HG02870 (cell line): ENCODE data around the gene TUSC2.
"Not testable (repeated sequence)": the region's sequence is repeated elsewhere in the genome, so short reads cannot be mapped to it uniquely, and the experiment has no call there.

Experiments
- ATAC-seq: cut with Tn5 transposase; IDR thresholded peaks from one replicate; pipeline ENCODE4 v1.9.1; 2021; ENCODE audit warnings: mild to moderate bottlenecking, moderate library complexity; ENCODE audit not compliant: unreplicated experiment

The TUSC2 gene

DNA sequence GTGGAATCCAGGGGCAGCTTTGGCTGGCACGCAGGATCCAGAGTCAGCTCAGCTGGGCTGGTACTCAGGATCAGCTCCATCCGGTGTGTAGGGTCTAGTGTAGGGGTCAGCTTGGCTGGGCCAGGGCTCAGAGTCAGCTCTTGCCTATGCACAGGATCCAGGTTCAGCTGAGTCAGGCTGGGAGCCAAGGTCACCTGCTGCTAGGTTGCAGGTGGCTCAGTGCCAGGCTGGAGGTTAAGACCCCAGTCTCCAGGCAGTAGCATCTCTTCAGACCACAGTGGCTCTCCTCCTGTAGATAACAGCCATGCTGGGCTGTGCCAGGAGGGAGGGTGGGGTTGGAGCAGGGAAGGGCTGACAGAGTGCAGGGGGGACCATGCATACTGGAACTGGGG lies 30.6 kb downstream of the TUSC2 start:
- ATAC-seq: no peak

DNA sequence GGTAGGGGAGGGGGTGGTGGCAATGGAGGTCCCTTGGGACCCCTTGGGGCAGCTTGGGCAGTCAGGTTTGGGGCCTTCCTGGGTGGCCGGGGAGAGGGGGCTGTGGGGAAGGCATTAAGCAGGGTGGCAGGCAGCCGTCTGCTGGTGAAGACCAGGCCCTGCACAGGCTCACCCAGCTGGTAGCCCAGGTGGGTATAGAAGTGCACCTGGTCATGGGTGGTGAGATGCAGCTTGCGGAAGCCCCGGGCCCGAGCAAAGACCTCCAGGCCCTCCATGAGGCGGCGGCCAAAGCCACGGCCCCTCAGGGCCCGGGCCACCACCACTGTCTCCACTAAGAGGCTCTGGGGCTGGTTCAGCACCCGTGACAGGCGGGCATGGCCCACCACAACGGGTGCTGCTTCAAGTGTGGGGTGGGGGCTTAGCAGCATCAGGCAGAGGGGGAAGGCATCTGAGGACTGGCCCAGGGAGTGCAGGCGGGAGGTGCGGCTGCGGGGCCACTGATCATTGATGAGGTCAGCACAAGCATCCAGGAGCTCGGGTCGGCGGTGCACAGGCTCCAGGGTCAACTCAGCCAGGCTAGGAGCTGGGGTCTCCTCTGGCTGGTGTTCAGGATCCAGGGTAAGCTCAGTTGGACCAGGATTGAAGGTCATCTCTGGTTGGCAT lies 31.2 kb downstream of the TUSC2 start:
- ATAC-seq: no peak

GRCh38 chr3:50295553-50296431 lies 32.2 kb downstream of the TUSC2 start:
- ATAC-seq: no peak

- no peak for ATAC-seq
Observed at GRCh38 chr3:50294492-50295403, 33.3 kb downstream of the TUSC2 start.

- ATAC-seq: no peak
Observed at GRCh38 chr3:50294089-50294488, 33.9 kb downstream of the TUSC2 start.

GRCh38 chr3:50293079-50293801 lies 34.8 kb downstream of the TUSC2 start:
- no peak for ATAC-seq

- peak; percentile 95 for ATAC-seq
Observed at GRCh38 chr3:50292159-50293078, 35.6 kb downstream of the TUSC2 start, which contains the start of gene IFRD2. Gene IFRD2 (minus strand): TSS chr3:50292429. CDS start chr3:50292274, 155 bp downstream.

DNA sequence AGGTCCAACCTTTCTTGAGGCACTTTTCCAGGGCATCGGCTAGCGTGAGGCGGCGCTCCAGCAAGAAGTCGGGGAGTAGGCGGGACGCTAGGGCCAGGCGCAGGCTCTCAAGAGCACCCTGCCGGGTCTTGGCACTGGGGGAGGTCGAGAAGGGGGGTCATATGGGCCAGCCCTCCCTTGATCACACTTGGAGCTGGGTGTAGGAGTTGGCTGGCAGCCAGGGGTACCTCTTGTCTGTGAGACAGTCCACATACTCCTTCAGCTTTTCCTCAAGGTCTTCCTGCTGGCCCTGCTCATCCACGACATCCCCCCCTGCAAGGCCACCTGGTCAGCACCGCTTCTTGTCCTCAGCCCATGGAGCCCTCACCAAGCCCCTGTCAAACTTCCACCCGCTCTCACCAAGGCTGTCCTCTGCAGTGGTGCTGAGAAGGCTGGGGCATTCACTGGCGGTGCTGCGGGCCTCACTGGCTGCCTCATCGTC lies 37.8 kb downstream of the TUSC2 start:
- ATAC-seq: no peak

GRCh38 chr3:50289130-50289529 lies 38.9 kb downstream of the TUSC2 start:
- ATAC-seq: no peak

DNA sequence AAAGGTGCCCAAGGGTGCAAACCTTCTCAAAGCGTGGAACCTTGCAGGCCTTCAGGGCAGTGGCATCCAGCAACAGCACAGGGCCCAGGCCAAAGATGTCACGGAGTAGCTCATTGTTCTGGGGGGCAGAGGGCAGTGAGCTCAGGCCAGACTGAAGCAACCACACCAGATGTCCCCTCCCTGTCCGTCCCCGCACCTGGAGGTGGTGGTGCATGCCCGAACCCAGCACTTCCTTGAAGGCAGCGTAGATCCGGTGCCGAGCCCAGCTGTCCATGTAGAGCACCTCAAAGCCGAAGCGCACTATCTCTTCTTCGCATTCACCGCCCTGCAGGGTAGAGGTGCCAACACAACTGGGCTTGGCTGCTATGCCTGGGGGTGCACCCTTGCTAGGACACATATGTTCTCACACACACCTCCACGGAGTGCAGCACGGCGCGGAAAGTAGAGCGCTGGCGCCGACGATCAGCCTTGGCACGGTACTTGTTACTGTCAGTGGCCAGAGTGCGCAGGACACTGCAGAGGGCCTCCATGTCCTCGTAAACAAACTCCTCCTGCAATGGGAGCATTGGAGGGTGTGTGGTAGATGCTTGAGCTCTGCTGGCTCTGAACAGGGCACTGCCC lies 39.5 kb downstream of the TUSC2 start:
- ATAC-seq: no peak

- no peak for ATAC-seq
Observed at GRCh38 chr3:50287262-50287661, 40.8 kb downstream of the TUSC2 start.

GRCh38 chr3:50286322-50287227 lies 41.4 kb downstream of the TUSC2 start:
- ATAC-seq: no peak

DNA sequence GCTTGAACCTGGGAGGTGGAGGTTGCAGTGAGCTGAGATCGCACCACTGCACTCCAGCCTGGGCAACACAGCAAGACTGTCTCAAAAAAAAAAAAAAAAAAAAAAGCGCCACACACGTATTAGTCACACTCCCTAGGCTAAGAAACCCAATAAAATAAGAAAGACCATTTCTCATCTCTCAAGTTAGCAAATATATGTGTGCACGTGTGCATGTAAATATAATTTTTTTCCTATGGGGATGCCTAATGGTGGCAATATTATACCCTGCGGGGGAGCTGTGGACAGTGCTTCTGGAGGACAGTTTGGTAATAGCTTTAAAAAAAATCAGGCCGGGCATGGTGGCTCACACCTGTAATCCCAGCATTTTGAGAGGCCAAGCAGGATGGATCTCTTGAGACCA lies 43.9 kb downstream of the TUSC2 start:
- not testable (repeated sequence) for ATAC-seq

DNA sequence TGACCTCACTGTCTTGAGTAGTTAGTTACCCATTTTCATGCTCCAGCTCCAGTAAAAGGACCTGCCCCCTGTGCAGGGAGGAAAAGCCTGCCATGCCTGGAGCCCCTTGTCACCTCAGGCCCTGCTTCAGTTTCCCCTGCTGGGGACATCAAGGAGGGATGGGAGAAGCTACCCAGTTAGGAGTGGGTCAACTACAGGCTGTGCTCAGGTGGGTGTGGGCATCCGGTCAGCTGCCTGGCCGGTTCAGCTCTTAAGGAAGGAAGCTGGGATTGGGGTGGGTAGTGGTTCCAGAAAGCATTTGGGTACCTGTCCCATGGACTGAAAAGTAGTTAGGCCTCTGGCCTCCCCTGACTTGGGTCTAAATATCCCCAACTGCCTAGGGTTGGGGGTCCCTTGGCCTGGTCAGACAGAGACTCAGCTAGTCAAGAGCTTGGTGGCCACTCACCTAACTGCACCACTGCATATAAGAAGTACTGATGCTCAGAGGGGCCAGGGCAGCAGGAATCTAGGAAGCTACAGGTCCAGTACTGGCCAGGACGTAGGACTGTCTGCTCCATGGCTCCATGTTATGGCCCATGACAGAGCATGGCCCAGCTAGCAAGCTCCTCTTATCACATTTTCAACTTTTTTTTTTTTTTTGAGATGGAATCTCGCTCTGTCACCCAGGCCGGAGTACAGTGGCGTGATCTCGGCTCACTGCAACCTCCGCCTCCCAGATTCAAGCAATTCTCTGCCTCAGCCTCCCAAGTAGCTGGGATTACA lies 48.6 kb downstream of the TUSC2 start:
- no peak for ATAC-seq

- no peak for ATAC-seq
Observed at GRCh38 chr3:50278880-50279224, 49.2 kb downstream of the TUSC2 start, which contains the start of gene LSMEM2. Gene LSMEM2 (plus strand): TSS chr3:50279087. CDS start chr3:50279114, 27 bp downstream.

GRCh38 chr3:50278123-50278879 lies 49.7 kb downstream of the TUSC2 start:
- no peak for ATAC-seq
